Brain microvascular endothelial cell (primary cell): ENCODE results near the gene CELF1.

Experiments
- DNase-seq: peaks from one replicate; pipeline ENCODE4 v3.0.0-alpha.2; 2020
- H3K27ac ChIP-seq: fragments of 250-450 bp; sonication (Bioruptor Pico); 2 replicates; pipeline ENCODE4 v1.5.1; 2020; ENCODE audit warnings: mild to moderate bottlenecking, moderate library complexity
- H3K27me3 ChIP-seq: fragments of 250-450 bp; sonication (Bioruptor Pico); replicated peaks from 2 replicates; pipeline ENCODE4 v1.5.1; 2020; ENCODE audit warnings: mild to moderate bottlenecking
- H3K36me3 ChIP-seq: fragments of 250-450 bp; sonication (Bioruptor Pico); replicated peaks from 2 replicates; pipeline ENCODE4 v1.5.1; 2020; ENCODE audit warnings: mild to moderate bottlenecking
- H3K4me3 ChIP-seq: 2 replicates; pipeline ENCODE4 v1.5.1; 2011; ENCODE audit warnings: low read depth, mild to moderate bottlenecking, control low read depth, low read length, moderate library complexity
- CTCF ChIP-seq: IDR thresholded peaks from 2 replicates; pipeline ENCODE4 v1.5.1; 2011; ENCODE audit warnings: low read depth, mild to moderate bottlenecking, moderate library complexity, low read length, control low read depth, inconsistent platforms; ENCODE audit errors: missing control alignments
- in situ Hi-C: cut with HindIII; loops from 2 replicates; pipeline ENCODE4 v1.10.0; 2017; ENCODE audit warnings: low sequenced_read_pairs, low pct_ligation_motif_present

Gene CELF1

GRCh38 chr11:47571895-47572294 is 19.0 kb upstream of the CELF1 start:
- in situ Hi-C loops: no loop called here
- peak; percentile 71 for DNase-seq
- no peak for TF ChIP-seq CTCF
- Histone ChIP-seq H3K27ac (peak overlapping the region; percentile 25), H3K27me3 (no peaks in the 10 kb centered on the region), H3K36me3 (peaks cover 33% of the 10 kb centered on the region), H3K4me3 (no peak overlapping the region)

- Histone ChIP-seq H3K27me3 (no peaks in the 10 kb centered on the region), H3K4me3 (no peak overlapping the region), H3K36me3 (peaks cover 33% of the 10 kb centered on the region), H3K27ac (no peak overlapping the region)
- DNase-seq: no peak
- in situ Hi-C loops: no loop called here
- TF ChIP-seq CTCF: no peak
Observed at GRCh38 chr11:47571357-47571729, 18.4 kb upstream of the CELF1 start.

GRCh38 chr11:47570651-47571356 is 17.9 kb upstream of the CELF1 start:
- Histone ChIP-seq H3K27me3 (no peaks in the 10 kb centered on the region), H3K36me3 (peaks cover 33% of the 10 kb centered on the region), H3K4me3 (no peak overlapping the region), H3K27ac (no peak overlapping the region)
- DNase-seq: no peak
- in situ Hi-C loops: no loop called here
- TF ChIP-seq CTCF: no peak

- in situ Hi-C loops: no loop called here
- H3K4me3 ChIP-seq: no peak overlapping the region
- no peak overlapping the region for H3K27ac ChIP-seq
- H3K36me3 ChIP-seq: peaks cover 30% of the 10 kb centered on the region
- no peaks in the 10 kb centered on the region for H3K27me3 ChIP-seq
- no peak for TF ChIP-seq CTCF
- DNase-seq: no peak
Observed at GRCh38 chr11:47569646-47570045, 16.7 kb upstream of the CELF1 start.

- Histone ChIP-seq H3K27ac (no peak overlapping the region), H3K27me3 (no peaks in the 10 kb centered on the region), H3K4me3 (peak overlapping the region; percentile 80), H3K36me3 (peaks cover 2% of the 10 kb centered on the region)
- TF ChIP-seq CTCF: no peak
- in situ Hi-C loops: no loop called here
- no peak for DNase-seq
Observed at GRCh38 chr11:47566149-47566698, 13.3 kb upstream of the CELF1 start.
